BJ (cell line): ENCODE measurements around the gene ZNF865. TPM values are rescaled to one million over a fixed set of nuclear protein-coding genes. Genes with fewer than 3 reads are reported as not detected.
A peak's percentile ranks its signal among the peaks of the same experiment; 100 is the strongest.

Experiments
- CTCF ChIA-PET: fragments of 350-600 bp; formaldehyde crosslinking; extraction: SDS; loops from one replicate; lab custom pipeline; 2021; ENCODE audit warnings: antibody characterized with exemption, inconsistent platforms; lab: Yijun Ruan, JAX
- POLR2A ChIA-PET: fragments of 300-600 bp; sonication (Branson Sonifier 250); formaldehyde crosslinking; extraction: SDS; loops from one replicate; lab custom pipeline; 2021; ENCODE audit warnings: antibody characterized with exemption; lab: Charles Lee
- DNase-seq: peaks from one replicate; pipeline ENCODE4 v3.0.0-alpha.2; 2011; ENCODE audit warnings: low read depth
- H3K27me3 ChIP-seq: 2 replicates; pipeline ENCODE4 v1.6.0; 2011; ENCODE audit warnings: low read length; ENCODE audit not compliant: control insufficient read depth, insufficient read depth
- H3K36me3 ChIP-seq: 2 replicates; pipeline ENCODE4 v1.5.1; 2011; ENCODE audit warnings: low read length; ENCODE audit not compliant: control insufficient read depth, insufficient read depth
- H3K4me3 ChIP-seq: 2 replicates; pipeline ENCODE4 v1.5.1; 2011; ENCODE audit warnings: low read depth, mild to moderate bottlenecking, control low read depth, low read length
- CTCF ChIP-seq: IDR thresholded peaks from 2 replicates; pipeline ENCODE4 v1.5.1; 2011; ENCODE audit warnings: low read depth, mild to moderate bottlenecking, control low read depth, inconsistent platforms, low read length, moderate library complexity; ENCODE audit not compliant: insufficient read depth
- polyA plus RNA-seq: library from polyadenylated mRNA; depleted of rRNA; stranded (reverse); fragments of >200 nt; gene quantifications from 2 replicates; pipeline ENCODE4 v1.2.3, GENCODE V29; 2011

ZNF865 gene
- polyA plus RNA-seq, 1 experiment = 1.4 TPM

GRCh38 chr19:55623130-55623529 lies 17.7 kb downstream of the ZNF865 start:
- no peak for TF ChIP-seq CTCF
- H3K4me3 ChIP-seq = no peak overlapping the region
- ChIA-PET POLR2A (no interaction called here), CTCF (interaction anchor here (0.7 to 5.7 kb wide), 3 partner anchors 10 to 119 kb away, joined by 3 to 30 read pairs (median 9); partner anchors contain the start of gene ZNF865)
- no peak for DNase-seq
- H3K27me3 ChIP-seq = no peaks in the 10 kb centered on the region
- peaks cover 6% of the 10 kb centered on the region for H3K36me3 ChIP-seq

DNA sequence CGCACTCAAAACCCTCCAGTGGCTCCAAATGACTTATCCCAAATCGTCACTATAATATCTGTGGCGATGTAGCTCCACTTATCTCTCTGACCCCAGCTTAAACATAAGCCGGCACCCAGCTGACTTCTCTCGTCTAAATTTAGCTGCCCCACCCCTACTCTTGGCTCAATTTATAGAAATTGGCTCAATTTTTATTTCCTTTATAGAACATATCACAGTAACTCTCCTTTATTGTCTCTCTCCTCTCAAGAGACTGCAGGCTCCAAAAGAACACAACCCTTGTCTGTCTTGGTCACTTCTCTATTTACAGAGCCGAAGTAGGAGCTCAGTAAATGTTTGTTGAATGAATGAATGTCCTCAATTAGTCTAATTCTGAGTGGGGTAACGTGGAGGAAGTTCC lies 18.1 kb downstream of the ZNF865 start:
- no peak for DNase-seq
- TF ChIP-seq CTCF = no peak
- POLR2A ChIA-PET = no interaction called here
- CTCF ChIA-PET = interaction anchor here (0.7 to 5.7 kb wide), 3 partner anchors 9 to 120 kb away, joined by 3 to 30 read pairs (median 9); partner anchors contain the start of gene ZNF865
- Histone ChIP-seq H3K27me3 (no peaks in the 10 kb centered on the region), H3K36me3 (peaks cover 6% of the 10 kb centered on the region), H3K4me3 (no peak overlapping the region)

DNA sequence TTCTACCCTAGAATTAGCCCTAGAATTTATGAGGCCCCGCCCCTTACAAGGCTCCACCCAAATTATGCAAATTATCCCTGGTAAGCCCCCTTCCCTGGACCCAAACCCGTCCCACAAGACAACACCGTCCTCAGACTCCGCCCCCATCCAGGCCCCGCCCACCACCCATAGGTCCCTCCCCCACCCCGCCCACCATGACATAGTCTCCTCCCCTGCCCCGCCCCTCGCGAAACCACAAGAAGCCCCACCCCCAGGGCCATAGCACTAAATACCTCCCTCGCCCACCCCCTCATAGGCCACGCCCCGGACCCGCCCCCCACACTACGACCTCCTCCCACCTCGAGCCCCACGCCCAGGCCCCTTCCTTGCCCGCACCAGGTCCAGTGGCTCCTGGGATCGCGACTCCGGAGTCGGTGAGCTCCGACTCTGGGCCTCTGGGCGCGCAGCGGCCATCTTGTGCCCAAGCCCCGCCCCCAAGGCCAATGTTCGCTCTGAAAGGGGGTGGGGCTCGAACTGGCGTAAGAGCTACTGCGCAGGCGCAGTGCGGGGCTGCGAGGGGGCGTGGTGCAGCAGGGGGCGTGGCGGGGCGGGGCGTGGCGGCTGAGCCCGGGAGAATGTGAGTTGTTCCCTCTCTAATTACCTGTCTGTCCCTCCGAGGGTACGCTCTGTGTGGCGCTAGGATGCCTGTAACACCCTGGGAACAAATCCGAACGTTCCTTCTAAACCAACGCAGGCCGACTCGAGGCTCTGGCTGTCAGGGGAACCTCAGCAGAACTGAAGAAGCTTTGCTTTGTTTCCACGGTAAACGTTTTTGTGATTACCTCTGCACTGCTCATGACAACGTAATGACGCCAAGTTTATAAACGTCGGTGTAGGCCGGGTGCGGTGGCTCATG lies 18.9 kb downstream of the ZNF865 start, which contains the start of gene ZNF784:
Gene ZNF784, minus strand, starts transcription at position 458 of the 895 bp plus-strand sequence. Its CDS starts 5 bp downstream, at position 453.
- Histone ChIP-seq H3K36me3 (peaks cover 6% of the 10 kb centered on the region), H3K4me3 (peak within 1 kb of the TSS; percentile 82), H3K27me3 (no peaks in the 10 kb centered on the region)
- no peak for TF ChIP-seq CTCF
- DNase-seq = no peak
- POLR2A ChIA-PET = interaction anchor here (0.6 kb wide), 2 partner anchors 53 to 394 kb away, joined by 5 to 9 read pairs; no protein-coding TSS in a partner anchor
- CTCF ChIA-PET = interaction anchor here (0.8 to 5.7 kb wide), 7 partner anchors 9 to 464 kb away, joined by 3 to 30 read pairs (median 5); partner anchors contain the start of gene ZNF865

- no peak for TF ChIP-seq CTCF
- no peak for DNase-seq
- Histone ChIP-seq H3K36me3 (peaks cover 6% of the 10 kb centered on the region), H3K4me3 (peak overlapping the region; percentile 82), H3K27me3 (no peaks in the 10 kb centered on the region)
- CTCF ChIA-PET = interaction anchor here (0.7 to 5.7 kb wide), 9 partner anchors 8 to 464 kb away, joined by 3 to 30 read pairs (median 4); partner anchors contain the start of gene ZNF865
- POLR2A ChIA-PET = interaction anchor here (0.7 kb wide), 1 partner anchor 115 kb away, joined by 13 read pairs; no protein-coding TSS in a partner anchor
These were observed 19.5 kb downstream of the ZNF865 start for GRCh38 chr19:55625004-55625326.

DNA sequence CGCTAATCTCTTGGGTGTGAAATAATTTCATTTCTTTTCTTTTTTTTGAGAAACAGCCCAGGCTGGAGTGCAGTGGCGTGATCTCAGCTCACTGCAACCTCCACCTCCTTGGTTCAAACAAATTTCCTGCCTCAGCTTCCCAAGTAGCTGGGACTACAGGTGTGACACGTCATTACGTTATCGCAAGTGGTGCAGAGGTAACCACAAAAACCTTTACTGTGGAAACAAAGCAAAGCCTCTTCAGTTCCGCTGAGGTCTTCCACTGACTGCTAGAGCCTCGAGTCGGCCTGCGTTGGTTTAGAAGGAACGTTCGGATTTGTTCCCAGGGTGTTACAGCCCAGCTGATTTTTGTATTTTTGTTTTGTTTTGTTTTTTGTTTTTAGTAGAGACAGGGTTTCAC lies 20.9 kb downstream of the ZNF865 start:
- no peak for TF ChIP-seq CTCF
- ChIA-PET CTCF (interaction anchor here (0.6 to 5.7 kb wide), 5 partner anchors 14 to 109 kb away, joined by 3 to 30 read pairs (median 4); partner anchors contain the start of genes ZNF580 and ZNF865), POLR2A (no interaction called here)
- Histone ChIP-seq H3K36me3 (peaks cover 3% of the 10 kb centered on the region), H3K27me3 (no peaks in the 10 kb centered on the region), H3K4me3 (no peak overlapping the region)
- no peak for DNase-seq
